H1 (cell line): ENCODE results near the gene TRAP1. TPM values are rescaled to one million over a fixed set of nuclear protein-coding genes. Genes with fewer than 3 reads are reported as not detected.
"Not testable (repeated sequence)": the region's sequence is repeated elsewhere in the genome, so short reads cannot be mapped to it uniquely, and the experiment has no call there.

ENCODE experiments used
- CTCF ChIA-PET: fragments of 300-600 bp; sonication (Branson Sonifier 250); formaldehyde crosslinking; loops from one replicate; lab custom pipeline; 2021; ENCODE audit not compliant: partially characterized antibody; lab: Charles Lee
- POLR2A ChIA-PET: fragments of 300-600 bp; sonication (Branson Sonifier 250); formaldehyde crosslinking; loops from one replicate; lab custom pipeline; 2021; ENCODE audit warnings: inconsistent platforms; ENCODE audit not compliant: partially characterized antibody; lab: Charles Lee
- DNase-seq, 2 experiments: peaks; one replicate each; pipeline versions ENCODE4 v3.0.0 to v3.0.0-alpha.2; 2010 to 2022; ENCODE audit warnings: low spot score in 2 of 2, low read depth in 1 of 2, mixed read lengths in 1 of 2
- FAIRE-seq: peaks from 2 replicates; lab custom pipeline; 2011; peaks lifted over from hg19 to GRCh38; lab: Jason Lieb, UNC
- H2AFZ ChIP-seq: 2 replicates; pipeline ENCODE4 v1.8.1; 2012; ENCODE audit warnings: low read length, inconsistent platforms
- H2AK5ac ChIP-seq: 2 replicates; pipeline ENCODE4 v1.6.1; 2013; ENCODE audit warnings: low read depth, low read length
- H2BK120ac ChIP-seq: replicated peaks from 2 replicates; pipeline ENCODE3; 2013; ENCODE audit warnings: low read depth, low read length, inconsistent platforms
- H2BK12ac ChIP-seq: 2 replicates; pipeline ENCODE4 v1.6.1; 2013; ENCODE audit warnings: low read depth, low read length
- H2BK15ac ChIP-seq: 2 replicates; pipeline ENCODE4 v1.6.1; 2013; ENCODE audit warnings: low read length
- H2BK20ac ChIP-seq: 2 replicates; pipeline ENCODE4 v1.6.1; 2013; ENCODE audit warnings: low read length
- H2BK5ac ChIP-seq: 2 replicates; pipeline ENCODE4 v1.6.1; 2013; ENCODE audit warnings: low read depth, low read length
- H3K14ac ChIP-seq: 2 replicates; pipeline ENCODE4 v1.6.1; 2013; ENCODE audit warnings: inconsistent platforms; ENCODE audit not compliant: insufficient read length
- H3K18ac ChIP-seq: 2 replicates; pipeline ENCODE4 v1.6.1; 2013; ENCODE audit warnings: low read length; ENCODE audit errors: extremely low read depth
- H3K23ac ChIP-seq: 2 replicates; pipeline ENCODE4 v1.6.1; 2013; ENCODE audit warnings: inconsistent platforms; ENCODE audit not compliant: insufficient read length
- H3K23me2 ChIP-seq: 2 replicates; pipeline ENCODE4 v1.6.1; 2013; ENCODE audit warnings: low read depth, low read length
- H3K27ac ChIP-seq: 2 replicates; pipeline ENCODE4 v1.6.1; 2011; ENCODE audit warnings: low read depth, low read length, inconsistent platforms
- H3K27me3 ChIP-seq, 4 experiments: replicated peaks in 1 of 4; 1 replicate in 1 of 4; 2 replicates in 3 of 4; pipeline versions ENCODE4 v1.6.1 to v1.8.1; 2011 to 2013; ENCODE audit warnings: low read length in 3 of 4, mild to moderate bottlenecking in 3 of 4, inconsistent platforms in 2 of 4, mixed read lengths in 2 of 4, moderate library complexity in 1 of 4; ENCODE audit not compliant: control insufficient read depth in 3 of 4, insufficient read depth in 3 of 4; ENCODE audit errors: extremely low read depth in 1 of 4
- H3K36me3 ChIP-seq, 4 experiments: 2 replicates each; pipeline versions ENCODE4 v1.6.1 to v1.8.1; 2011 to 2013; ENCODE audit warnings: mild to moderate bottlenecking in 4 of 4, low read length in 3 of 4, moderate library complexity in 2 of 4, control low read depth in 1 of 4, inconsistent platforms in 1 of 4; ENCODE audit not compliant: insufficient read depth in 4 of 4, control insufficient read depth in 2 of 4
- H3K4ac ChIP-seq: replicated peaks from 2 replicates; pipeline ENCODE3; 2013; ENCODE audit warnings: low read length, low read depth, mixed read lengths, inconsistent platforms; ENCODE audit not compliant: insufficient read length
- H3K4me1 ChIP-seq, 4 experiments: replicated peaks in 1 of 4; 1 replicate in 1 of 4; 2 replicates in 3 of 4; pipeline versions ENCODE4 v1.6.1 to v1.8.1; 2011 to 2013; ENCODE audit warnings: low read length in 3 of 4, inconsistent platforms in 2 of 4, mixed read lengths in 1 of 4; ENCODE audit not compliant: insufficient read depth in 4 of 4, control insufficient read depth in 3 of 4
- H3K4me2 ChIP-seq, 2 experiments: 2 replicates each; pipeline versions ENCODE4 v1.6.1 to v1.8.1; 2011 to 2013; ENCODE audit warnings: low read depth in 2 of 2, low read length in 2 of 2, control low read depth in 1 of 2, inconsistent platforms in 1 of 2, mild to moderate bottlenecking in 1 of 2; ENCODE audit not compliant: insufficient read depth in 1 of 2
- H3K4me3 ChIP-seq, 4 experiments: fragments of 200-600, 300-600 bp in 1 of 4; sonication (generic), shearing (Covaris generic), sonication (Bioruptor Twin) in 1 of 4; 2 replicates each; pipeline versions ENCODE4 v1.5.1 to v1.8.1; 2011 to 2016; ENCODE audit warnings: low read length in 4 of 4, low read depth in 3 of 4, control low read depth in 2 of 4, inconsistent platforms in 2 of 4, mild to moderate bottlenecking in 2 of 4, mixed read lengths in 1 of 4, moderate library complexity in 1 of 4; ENCODE audit not compliant: insufficient read depth in 2 of 4; ENCODE audit errors: extremely low read depth in 1 of 4
- H3K56ac ChIP-seq: replicated peaks from 2 replicates; pipeline ENCODE3; 2013; ENCODE audit warnings: low read depth, mild to moderate bottlenecking, mixed read lengths, low read length, inconsistent platforms; ENCODE audit not compliant: insufficient read length
- H3K79me1 ChIP-seq: 2 replicates; pipeline ENCODE4 v1.6.1; 2013; ENCODE audit warnings: low read depth, low read length, control low read depth
- H3K79me2 ChIP-seq, 2 experiments: 2 replicates each; pipeline versions ENCODE4 v1.6.1 to v1.8.1; 2012 to 2013; ENCODE audit warnings: low read length in 2 of 2, mild to moderate bottlenecking in 2 of 2, inconsistent platforms in 1 of 2; ENCODE audit not compliant: insufficient read depth in 2 of 2, control insufficient read depth in 1 of 2
- H3K9ac ChIP-seq, 4 experiments: replicated peaks in 1 of 4; 1 replicate in 1 of 4; 2 replicates in 3 of 4; pipeline versions ENCODE4 v1.6.1 to v1.8.1; 2011 to 2013; ENCODE audit warnings: low read depth in 3 of 4, low read length in 3 of 4, control low read depth in 2 of 4, mild to moderate bottlenecking in 2 of 4, moderate library complexity in 2 of 4, inconsistent platforms in 1 of 4; ENCODE audit errors: extremely low read depth in 1 of 4
- H3K9me3 ChIP-seq, 2 experiments: 2 replicates each; pipeline versions ENCODE4 v1.6.1 to v1.8.1; 2012 to 2013; ENCODE audit warnings: mild to moderate bottlenecking in 2 of 2, moderate library complexity in 2 of 2, control low read depth in 1 of 2, inconsistent platforms in 1 of 2, low read depth in 1 of 2, low read length in 1 of 2, mixed read lengths in 1 of 2; ENCODE audit not compliant: insufficient read depth in 2 of 2
- H4K20me1 ChIP-seq, 2 experiments: replicated peaks in 1 of 2; 2 replicates each; pipeline versions ENCODE3 to v1.8.1; 2011 to 2013; ENCODE audit warnings: inconsistent platforms in 2 of 2, low read length in 2 of 2, mild to moderate bottlenecking in 1 of 2; ENCODE audit not compliant: insufficient read depth in 2 of 2, control insufficient read depth in 1 of 2
- H4K5ac ChIP-seq: 2 replicates; pipeline ENCODE4 v1.6.1; 2013; ENCODE audit warnings: low read length, low read depth, mixed read lengths, inconsistent platforms; ENCODE audit not compliant: insufficient read length
- H4K8ac ChIP-seq: 2 replicates; pipeline ENCODE4 v1.8.0; 2013; ENCODE audit warnings: mild to moderate bottlenecking, moderate library complexity, low read length, inconsistent platforms; ENCODE audit not compliant: insufficient read depth; ENCODE audit errors: extremely low read depth
- H4K91ac ChIP-seq: replicated peaks from 2 replicates; pipeline ENCODE3; 2013; ENCODE audit warnings: low read length, mixed read lengths, inconsistent platforms; ENCODE audit not compliant: insufficient read length
- WGBS, 2 experiments: shearing (Covaris generic) in 1 of 2; methylation state at CpG; one replicate each; pipeline versions ENCODE4 v1.1.6 to v1.1.7; 2013 to 2015; ENCODE audit warnings: low lambda C conversion rate in 2 of 2, mixed read lengths in 2 of 2, inconsistent platforms in 1 of 2, low coverage in 1 of 2, missing lambda C conversion rate in 1 of 2; ENCODE audit not compliant: insufficient replicate concordance in 2 of 2, insufficient coverage in 1 of 2, insufficient read length in 1 of 2; ENCODE audit errors: extremely low coverage in 1 of 2, missing lambda C conversion rate in 1 of 2; 5-methylcytosine and 5-hydroxymethylcytosine counted together
- polyA plus RNA-seq, 7 experiments: library from polyadenylated mRNA; depleted of rRNA in 3 of 7; stranded (reverse) in 5 of 7; unstranded in 2 of 7; fragments of >200 nt in 5 of 7; fragments of 200-250 nt in 2 of 7; gene quantifications; 1 replicate in 5 of 7; 2 replicates in 1 of 7; 4 replicates in 1 of 7; pipeline versions ENCODE4 v1.2.1 to v1.2.3, GENCODE V29; 2011 to 2013; ENCODE audit warnings: missing spikeins in 2 of 7, mixed read lengths in 2 of 7
- total RNA-seq: library from RNA; stranded (reverse); fragmentation: NEBNext Ultra II Directional; extraction: Animal tissue kit (Norgen Biotek cat#: 25700); gene quantifications from 2 replicates; pipeline ENCODE4 v1.2.1, GENCODE V29; 2021

TRAP1 gene
- total and polyA plus RNA-seq, 2 of the 8 experiments (the other 6 are each of a cell fraction or from before 2014, with no cell fraction given) = 215 to 283 TPM

- not testable (repeated sequence) for H3K23me2 ChIP-seq, H3K9me3 ChIP-seq, FAIRE-seq, H2BK15ac ChIP-seq, H3K56ac ChIP-seq, H4K5ac ChIP-seq, H3K4me1 ChIP-seq, H3K18ac ChIP-seq, H3K27ac ChIP-seq, H4K91ac ChIP-seq, DNase-seq, H3K4ac ChIP-seq, H2BK120ac ChIP-seq, H4K8ac ChIP-seq, H3K4me3 ChIP-seq, H3K23ac ChIP-seq, H2BK12ac ChIP-seq, H4K20me1 ChIP-seq, H3K14ac ChIP-seq, H3K4me2 ChIP-seq, H2AFZ ChIP-seq, H3K9ac ChIP-seq, H3K27me3 ChIP-seq, H2AK5ac ChIP-seq, H2BK5ac ChIP-seq, H2BK20ac ChIP-seq
- peaks cover 13% of the 10 kb centered on the region; the same call in 1 of the 2 replicates for H3K79me1 ChIP-seq
- 97% methylated on average over 10 of the region's 10 CpGs; no CpG with 5 or more reads in 1 of the 2 experiments for WGBS, 2 experiments
- POLR2A ChIA-PET = interaction anchor here (1.0 to 3.7 kb wide), 5 partner anchors 11 to 20 kb away, joined by 3 to 15 read pairs (median 5); no protein-coding TSS in a partner anchor
- H3K79me2 ChIP-seq = peaks cover 8 to 72% of the 10 kb centered on the region in 2 experiments
- CTCF ChIA-PET = interaction anchor here (0.6 to 5.9 kb wide), 5 partner anchors 17 to 1174 kb away, joined by 3 to 28 read pairs (median 3); no protein-coding TSS in a partner anchor
- H3K36me3 ChIP-seq = peaks cover 0 to 19% (median 3%) of the 10 kb centered on the region in 4 experiments; a peak in 4 of 8 replicates
Measured at GRCh38 chr16:3714378-3714777, 2.9 kb downstream of the TRAP1 start.
